GM12892 (cell line): Measurements from ENCODE around the gene GALNT18.

Source experiments
- POLR2A ChIP-seq: IDR thresholded peaks from 2 replicates; pipeline ENCODE4 v1.6.1; 2011; ENCODE audit warnings: low read depth, low read length, control low read depth
- POLR2AphosphoS5 ChIP-seq: IDR thresholded peaks from 2 replicates; pipeline ENCODE4 v1.6.1; 2011; ENCODE audit warnings: low read depth, low read length, control low read depth

- TF ChIP-seq POLR2A (no peak), POLR2AphosphoS5 (no peak)
Observed at GRCh38 chr11:11421509-11421908, 200.3 kb downstream of the GALNT18 start.
